ENCODE results near the gene SLC19A2. TPM values are rescaled to one million over a fixed set of nuclear protein-coding genes. Genes with fewer than 3 reads are reported as not detected.

The SLC19A2 gene
- total and polyA plus RNA-seq, 2 donors from 2014 or later, result 7.8 to 10.9 TPM

- no peak for DNase-seq
- H3K27ac ChIP-seq (ENCODE audit: low read depth in 2 of 2, low read length in 2 of 2), result no peak overlapping the region
Observed at GRCh38 chr1:169493251-169493650, 7.5 kb upstream of the SLC19A2 start.

GRCh38 chr1:169491845-169492281 is 6.1 kb upstream of the SLC19A2 start:
- H3K9ac ChIP-seq (ENCODE audit: low read length in 3 of 3), result no peak overlapping the region
- no peak overlapping the region for H3K27ac ChIP-seq (ENCODE audit: low read depth in 2 of 2, low read length in 2 of 2)
- no peak for TF ChIP-seq CTCF (IDR thresholded peaks at IDR 0.05; ENCODE audit: borderline replicate concordance, extremely low read depth, insufficient read depth)
- no peaks in the 10 kb centered on the region for H3K36me3 ChIP-seq (ENCODE audit: control insufficient read depth in 2 of 3, insufficient read depth in 3 of 3, low read length in 3 of 3)
- intact Hi-C loops (cut with DNase I), result no loop called here
- no peak overlapping the region for H3K4me3 ChIP-seq (ENCODE audit: low read length in 3 of 3)
- no peaks in the 10 kb centered on the region for H3K27me3 ChIP-seq (ENCODE audit: control insufficient read depth, insufficient read depth, low read length)
- H3K9me3 ChIP-seq (ENCODE audit: control insufficient read depth in 2 of 3, insufficient read depth in 1 of 3, low read length in 3 of 3), result no peaks in the 10 kb centered on the region
- peaks cover 0 to 1% (median 0%) of the 10 kb centered on the region in 3 donors for H3K4me1 ChIP-seq (ENCODE audit: control insufficient read depth in 2 of 3, insufficient read depth in 2 of 3, low read depth in 1 of 3, low read length in 3 of 3)
- FAIRE-seq (no peak), DNase-seq (no peak)

More at GRCh38 chr1:169493251-169493650, 7.5 kb upstream of the SLC19A2 start:
- H3K9ac ChIP-seq (ENCODE audit: low read length in 3 of 3), result no peak overlapping the region
- no peaks in the 10 kb centered on the region for H3K27me3 ChIP-seq (ENCODE audit: control insufficient read depth, insufficient read depth, low read length)
- H3K9me3 ChIP-seq (ENCODE audit: control insufficient read depth in 2 of 3, insufficient read depth in 1 of 3, low read length in 3 of 3), result no peaks in the 10 kb centered on the region
- H3K4me3 ChIP-seq (ENCODE audit: low read length in 3 of 3), result no peak overlapping the region
- intact Hi-C loops (cut with DNase I), result no loop called here
- H3K36me3 ChIP-seq (ENCODE audit: control insufficient read depth in 2 of 3, insufficient read depth in 3 of 3, low read length in 3 of 3), result no peaks in the 10 kb centered on the region
- no peak for FAIRE-seq
- TF ChIP-seq CTCF (IDR thresholded peaks at IDR 0.05; ENCODE audit: borderline replicate concordance, extremely low read depth, insufficient read depth), result no peak
- H3K4me1 ChIP-seq (ENCODE audit: control insufficient read depth in 2 of 3, insufficient read depth in 2 of 3, low read depth in 1 of 3, low read length in 3 of 3), result no peaks in the 10 kb centered on the region

GRCh38 chr1:169488157-169488556 is 2.4 kb upstream of the SLC19A2 start:
- TF ChIP-seq CTCF (IDR thresholded peaks at IDR 0.05; ENCODE audit: borderline replicate concordance, extremely low read depth, insufficient read depth), result no peak
- Histone ChIP-seq H3K27me3 (ENCODE audit: control insufficient read depth, insufficient read depth, low read length) (no peaks in the 10 kb centered on the region), H3K9ac (ENCODE audit: low read length in 3 of 3) (no peak overlapping the region), H3K4me3 (ENCODE audit: low read length in 3 of 3) (peak overlapping the region in 1 of 3 donors; percentile 31), H3K9me3 (ENCODE audit: control insufficient read depth in 2 of 3, insufficient read depth in 1 of 3, low read length in 3 of 3) (no peaks in the 10 kb centered on the region), H3K36me3 (ENCODE audit: control insufficient read depth in 2 of 3, insufficient read depth in 3 of 3, low read length in 3 of 3) (no peaks in the 10 kb centered on the region), H3K27ac (ENCODE audit: low read depth in 2 of 2, low read length in 2 of 2) (no peak overlapping the region), H3K4me1 (ENCODE audit: control insufficient read depth in 2 of 3, insufficient read depth in 2 of 3, low read depth in 1 of 3, low read length in 3 of 3) (peaks cover 0 to 5% (median 3%) of the 10 kb centered on the region in 3 donors)
- DNase-seq, result no peak
- intact Hi-C loops (cut with DNase I), result no loop called here
- FAIRE-seq, result no peak

GRCh38 chr1:169487561-169487960 is 1.8 kb upstream of the SLC19A2 start:
- peaks cover under 1 to 5% (median 3%) of the 10 kb centered on the region in 3 donors for H3K4me1 ChIP-seq (ENCODE audit: control insufficient read depth in 2 of 3, insufficient read depth in 2 of 3, low read depth in 1 of 3, low read length in 3 of 3)
- intact Hi-C loops (cut with DNase I), result no loop called here
- FAIRE-seq, result no peak
- peak overlapping the region in 1 of 3 donors; percentile 31 for H3K4me3 ChIP-seq (ENCODE audit: low read length in 3 of 3)
- no peaks in the 10 kb centered on the region for H3K36me3 ChIP-seq (ENCODE audit: control insufficient read depth in 2 of 3, insufficient read depth in 3 of 3, low read length in 3 of 3)
- H3K27ac ChIP-seq (ENCODE audit: low read depth in 2 of 2, low read length in 2 of 2), result no peak overlapping the region
- H3K9ac ChIP-seq (ENCODE audit: low read length in 3 of 3), result no peak overlapping the region
- no peak for TF ChIP-seq CTCF (IDR thresholded peaks at IDR 0.05; ENCODE audit: borderline replicate concordance, extremely low read depth, insufficient read depth)
- H3K9me3 ChIP-seq (ENCODE audit: control insufficient read depth in 2 of 3, insufficient read depth in 1 of 3, low read length in 3 of 3), result no peaks in the 10 kb centered on the region
- H3K27me3 ChIP-seq (ENCODE audit: control insufficient read depth, insufficient read depth, low read length), result no peaks in the 10 kb centered on the region
- DNase-seq, result peak in 1 of 5 donors; percentile 4

All from kidney (tissue), 14 donors.